ENCODE measurements around the gene ARMC9. TPM values are rescaled to one million over a fixed set of nuclear protein-coding genes. Genes with fewer than 3 reads are reported as not detected.

The ARMC9 gene
- total RNA-seq, 1 experiment from 2014 or later = 14.9 TPM

DNA sequence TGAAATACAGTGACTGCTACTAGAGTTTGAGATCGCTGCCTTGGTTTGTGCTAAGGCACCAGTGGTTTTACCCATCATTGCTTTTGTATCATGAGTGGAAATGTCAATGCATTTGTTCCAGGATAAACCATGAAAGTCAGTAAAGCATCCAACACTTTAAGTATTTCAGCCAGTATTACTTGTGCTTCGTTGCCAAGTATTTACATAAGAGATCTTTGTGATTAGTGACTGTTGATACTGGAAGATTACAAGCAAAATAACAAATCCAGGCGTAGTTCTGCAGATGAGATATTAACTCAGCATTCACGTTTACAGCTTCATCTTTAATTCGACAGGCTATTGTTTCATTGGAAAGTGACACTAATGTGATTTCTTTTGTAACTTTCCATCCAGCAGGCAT, 106.8 kb downstream of the ARMC9 start:
- no peaks in the 10 kb centered on the region for H3K36me3 ChIP-seq (ENCODE audit: insufficient read depth, low read length, poor library complexity, severe bottlenecking)
- no peak overlapping the region for H3K4me3 ChIP-seq (ENCODE audit: low read depth, low read length, poor library complexity, severe bottlenecking)
- CTCF ChIA-PET = no interaction called here

GRCh38 chr2:231306791-231307393, 108.5 kb downstream of the ARMC9 start:
- no peaks in the 10 kb centered on the region for H3K36me3 ChIP-seq (ENCODE audit: insufficient read depth, low read length, poor library complexity, severe bottlenecking)
- TF ChIP-seq EZH2 (IDR thresholded peaks at IDR 0.05; ENCODE audit: borderline replicate concordance, low read depth, low read length, poor library complexity, severe bottlenecking) (no peak), CTCF (conservative IDR thresholded peaks at IDR 0.05; ENCODE audit: low read depth, low read length) (no peak)
- ChIA-PET POLR2A (ENCODE audit: low non-redundant PET) (interaction anchor here (0.7 kb wide), 1 partner anchor 1411 kb away, joined by 3 read pairs; no protein-coding TSS in a partner anchor), CTCF (no interaction called here)
- BruUV-seq (replicated peaks) = no TSS peak
- DNase-seq (ENCODE audit: low spot score) = no peak
- no peaks in the 10 kb centered on the region for H3K27me3 ChIP-seq (replicated peaks; ENCODE audit: insufficient read depth, low read depth, low read length, poor library complexity)
- no peaks in the 10 kb centered on the region for H3K4me1 ChIP-seq (ENCODE audit: insufficient read depth, low read length, poor library complexity, severe bottlenecking)
- no peak overlapping the region for H3K4me3 ChIP-seq (ENCODE audit: low read depth, low read length, poor library complexity, severe bottlenecking)
- H3K9me3 ChIP-seq (ENCODE audit: low read depth, low read length, poor library complexity, severe bottlenecking) = no peaks in the 10 kb centered on the region
- no peak overlapping the region for H3K27ac ChIP-seq (ENCODE audit: low read depth, low read length, poor library complexity, severe bottlenecking)
- intact Hi-C loops (cut with micrococcal nuclease; ENCODE audit: unreplicated experiment) = no loop called here

More for the DNA sequence above, 106.8 kb downstream of the ARMC9 start:
- no peaks in the 10 kb centered on the region for H3K27me3 ChIP-seq (replicated peaks; ENCODE audit: insufficient read depth, low read depth, low read length, poor library complexity)
- H3K4me1 ChIP-seq (ENCODE audit: insufficient read depth, low read length, poor library complexity, severe bottlenecking) = no peaks in the 10 kb centered on the region
- no peaks in the 10 kb centered on the region for H3K9me3 ChIP-seq (ENCODE audit: low read depth, low read length, poor library complexity, severe bottlenecking)
- TF ChIP-seq EZH2 (IDR thresholded peaks at IDR 0.05; ENCODE audit: borderline replicate concordance, low read depth, low read length, poor library complexity, severe bottlenecking) (no peak), CTCF (conservative IDR thresholded peaks at IDR 0.05; ENCODE audit: low read depth, low read length) (no peak)
- BruUV-seq (replicated peaks) = no TSS peak
- intact Hi-C loops (cut with micrococcal nuclease; ENCODE audit: unreplicated experiment) = no loop called here
- no peak for DNase-seq (ENCODE audit: low spot score)
- no peak overlapping the region for H3K27ac ChIP-seq (ENCODE audit: low read depth, low read length, poor library complexity, severe bottlenecking)
- POLR2A ChIA-PET (ENCODE audit: low non-redundant PET) = no interaction called here

- ChIA-PET POLR2A (ENCODE audit: low non-redundant PET) (no interaction called here), CTCF (no interaction called here)
- Histone ChIP-seq H3K4me1 (ENCODE audit: insufficient read depth, low read length, poor library complexity, severe bottlenecking) (no peaks in the 10 kb centered on the region), H3K9me3 (ENCODE audit: low read depth, low read length, poor library complexity, severe bottlenecking) (no peaks in the 10 kb centered on the region), H3K27me3 (replicated peaks; ENCODE audit: insufficient read depth, low read depth, low read length, poor library complexity) (no peaks in the 10 kb centered on the region), H3K36me3 (ENCODE audit: insufficient read depth, low read length, poor library complexity, severe bottlenecking) (no peaks in the 10 kb centered on the region), H3K4me3 (ENCODE audit: low read depth, low read length, poor library complexity, severe bottlenecking) (no peak overlapping the region), H3K27ac (ENCODE audit: low read depth, low read length, poor library complexity, severe bottlenecking) (no peak overlapping the region)
- intact Hi-C loops (cut with micrococcal nuclease; ENCODE audit: unreplicated experiment) = no loop called here
- TF ChIP-seq CTCF (conservative IDR thresholded peaks at IDR 0.05; ENCODE audit: low read depth, low read length) = no peak
- TF ChIP-seq EZH2 (IDR thresholded peaks at IDR 0.05; ENCODE audit: borderline replicate concordance, low read depth, low read length, poor library complexity, severe bottlenecking) = no peak
- DNase-seq (ENCODE audit: low spot score) = no peak
- BruUV-seq (replicated peaks) = no TSS peak
These were observed 109.8 kb downstream of the ARMC9 start for GRCh38 chr2:231308219-231308618.
